ENCODE measurements around the gene TBC1D20.
A peak's percentile ranks its signal among the peaks of the same experiment; 100 is the strongest.

Gene TBC1D20

GRCh38 chr20:438571-439469 lies 23.5 kb downstream of the TBC1D20 start:
- no peak for DNase-seq (ENCODE audit: low read depth in 2 of 2)

GRCh38 chr20:437787-438486 lies 24.4 kb downstream of the TBC1D20 start:
- DNase-seq (ENCODE audit: low read depth in 2 of 2): no peak

GRCh38 chr20:436476-436875 lies 25.9 kb downstream of the TBC1D20 start:
- DNase-seq (ENCODE audit: low read depth in 2 of 2): no peak

GRCh38 chr20:435558-435957 lies 26.8 kb downstream of the TBC1D20 start:
- DNase-seq (ENCODE audit: low read depth in 2 of 2): no peak

- DNase-seq (ENCODE audit: low read depth in 2 of 2): no peak
Observed at GRCh38 chr20:434661-435419, 27.5 kb downstream of the TBC1D20 start.

- no peak for DNase-seq (ENCODE audit: low read depth in 2 of 2)
Observed at GRCh38 chr20:434221-434620, 28.1 kb downstream of the TBC1D20 start.

GRCh38 chr20:433300-433975 lies 28.9 kb downstream of the TBC1D20 start:
- DNase-seq (ENCODE audit: low read depth in 2 of 2): no peak

GRCh38 chr20:432677-433299 lies 29.5 kb downstream of the TBC1D20 start:
- no peak for DNase-seq (ENCODE audit: low read depth in 2 of 2)

DNA sequence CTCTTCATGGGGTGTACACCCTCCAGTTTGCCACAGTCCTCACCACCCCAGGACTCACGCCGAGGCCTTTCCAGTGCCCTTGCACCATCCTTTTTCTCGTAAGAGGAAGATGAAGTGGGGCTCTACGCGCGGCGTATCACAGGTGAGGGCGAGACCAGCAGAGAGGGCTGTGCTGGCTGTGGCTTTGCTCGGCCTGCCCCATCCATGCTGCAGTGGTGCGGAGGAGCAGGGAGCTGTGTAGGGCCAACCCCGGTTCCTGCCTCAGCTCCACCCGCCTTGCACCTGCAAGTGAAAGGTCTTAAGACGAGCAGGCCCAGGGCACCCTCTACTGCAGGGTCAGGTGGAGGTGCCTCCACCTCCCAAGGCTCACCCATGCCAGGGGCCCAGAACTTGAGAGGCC lies 30.1 kb downstream of the TBC1D20 start:
- DNase-seq (ENCODE audit: low read depth in 2 of 2): no peak

- DNase-seq (ENCODE audit: low read depth in 2 of 2): peak; percentile 8 to 22
Observed at GRCh38 chr20:431012-431904, 31.1 kb downstream of the TBC1D20 start.

GRCh38 chr20:430091-430999 lies 32.0 kb downstream of the TBC1D20 start:
- DNase-seq (ENCODE audit: low read depth in 2 of 2): no peak

GRCh38 chr20:428658-429200 lies 33.6 kb downstream of the TBC1D20 start:
- no peak for DNase-seq (ENCODE audit: low read depth in 2 of 2)

- DNase-seq (ENCODE audit: low read depth in 2 of 2): no peak
Observed at GRCh38 chr20:427849-428657, 34.3 kb downstream of the TBC1D20 start.

DNA sequence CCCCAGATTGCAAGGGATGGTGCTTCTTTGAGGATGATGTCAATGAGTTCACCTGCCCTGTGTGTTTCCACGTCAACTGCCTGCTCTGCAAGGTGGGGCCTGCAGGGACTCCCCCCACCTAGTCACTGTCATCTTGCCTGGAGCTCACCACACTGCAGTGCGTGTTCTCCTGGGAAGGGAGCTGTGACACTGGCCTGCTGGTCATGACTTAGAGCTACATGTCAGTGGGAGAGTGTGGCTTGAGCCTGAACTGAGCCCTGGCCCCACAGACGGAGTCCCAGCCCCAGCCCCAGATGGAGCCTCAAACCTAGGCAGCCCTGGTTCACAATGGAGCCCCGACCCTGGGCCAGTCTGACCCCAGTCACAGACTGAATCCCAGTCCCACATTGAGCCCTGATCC lies 34.9 kb downstream of the TBC1D20 start:
- DNase-seq (ENCODE audit: low read depth in 2 of 2): no peak

DNA sequence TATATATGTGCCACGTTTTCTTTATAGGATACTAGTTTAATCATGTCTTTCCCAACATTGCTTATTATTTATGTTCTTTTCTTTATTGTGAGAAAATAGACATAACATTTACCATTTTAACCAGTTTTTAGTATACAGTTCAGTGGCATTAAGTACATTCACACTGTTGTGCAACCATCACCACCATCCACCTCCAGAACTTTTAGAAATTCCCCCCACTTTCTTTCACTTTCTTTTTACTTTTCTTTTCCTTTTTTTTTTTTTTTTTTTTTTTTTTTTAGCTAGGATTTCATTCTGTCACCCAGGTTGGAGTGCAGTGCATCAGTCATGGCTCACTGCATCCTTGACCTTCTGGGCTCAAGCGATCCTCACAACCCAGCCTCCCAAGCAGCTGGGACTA lies 35.8 kb downstream of the TBC1D20 start:
- DNase-seq (ENCODE audit: low read depth in 2 of 2): no peak

GRCh38 chr20:421685-422250 lies 40.6 kb downstream of the TBC1D20 start:
- no peak for DNase-seq (ENCODE audit: low read depth in 2 of 2)

DNA sequence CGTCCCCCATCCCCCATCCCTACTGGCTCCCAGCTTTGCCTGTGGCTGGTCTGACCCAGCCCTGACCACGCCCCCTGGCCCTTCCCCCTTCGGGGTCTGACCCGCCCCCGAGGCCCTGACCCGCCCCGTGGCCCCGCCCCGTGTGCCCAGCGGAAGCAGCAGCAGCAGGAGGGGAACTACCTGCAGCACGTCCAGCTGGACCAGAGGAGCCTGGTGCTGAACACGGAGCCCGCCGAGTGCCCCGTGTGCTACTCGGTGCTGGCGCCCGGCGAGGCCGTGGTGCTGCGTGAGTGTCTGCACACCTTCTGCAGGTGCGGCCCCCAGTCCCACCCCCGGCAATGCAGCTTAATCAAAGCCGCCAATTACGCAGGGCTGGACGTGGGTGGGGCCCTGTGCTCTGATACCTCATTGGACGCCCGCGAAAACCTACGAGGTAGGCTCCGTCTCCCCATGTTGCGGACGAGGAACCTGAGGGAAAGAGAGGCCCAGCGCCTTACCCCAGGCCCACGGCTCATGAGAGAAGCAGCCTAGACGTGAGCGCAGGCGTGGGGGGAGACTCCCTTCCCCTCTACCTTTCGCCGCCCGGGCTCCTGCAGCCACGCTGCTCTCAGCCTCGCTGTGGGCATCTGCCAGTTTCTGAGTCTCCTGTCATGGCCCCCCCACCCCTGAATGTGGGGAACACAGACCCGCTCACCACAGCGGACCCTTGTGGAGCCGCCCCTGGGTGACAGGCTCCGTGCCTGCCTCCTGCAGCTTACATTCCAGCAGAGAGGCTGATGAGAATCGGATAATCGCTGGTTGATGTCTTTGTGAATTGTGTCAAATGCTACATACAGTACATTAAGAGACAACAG lies 41.4 kb downstream of the TBC1D20 start:
- no peak for DNase-seq (ENCODE audit: low read depth in 2 of 2)
